Loucy (cell line): ENCODE measurements around the gene C8A.

Experiments used
- EZH2phosphoT487 ChIP-seq: fragments of 200-600 bp; IDR thresholded peaks from 2 replicates; pipeline ENCODE4 v1.6.1; 2018; ENCODE audit warnings: antibody characterized with exemption, mild to moderate bottlenecking, moderate library complexity, borderline replicate concordance
- TF ChIP-seq, protein P1 (sequence below): fragments of 200-600 bp; sonication (generic); conservative IDR thresholded peaks from 2 replicates; pipeline ENCODE4 v1.5.1; 2014; ENCODE audit warnings: mild to moderate bottlenecking, antibody characterized with exemption, low read length

DNA sequence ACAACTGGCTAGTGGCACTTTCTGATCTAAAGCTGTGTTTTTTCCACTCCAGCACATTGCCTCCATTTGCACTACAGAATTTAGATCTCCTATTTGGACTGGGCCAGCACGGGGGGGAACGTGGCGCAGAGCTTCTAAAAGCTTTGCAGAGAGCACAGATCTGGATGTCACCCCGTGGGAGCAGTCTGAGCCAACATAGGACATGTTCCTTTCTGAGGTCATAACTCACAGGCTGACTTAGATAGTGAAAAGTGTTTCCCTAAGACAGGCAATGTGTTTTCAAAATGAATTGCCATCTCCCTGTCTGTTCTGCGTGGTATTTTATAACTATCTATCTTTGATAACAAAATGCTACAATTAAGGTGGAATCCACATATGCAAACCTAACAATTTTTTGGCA lies 3.7 kb upstream of the C8A start:
- TF ChIP-seq, protein P1, sequence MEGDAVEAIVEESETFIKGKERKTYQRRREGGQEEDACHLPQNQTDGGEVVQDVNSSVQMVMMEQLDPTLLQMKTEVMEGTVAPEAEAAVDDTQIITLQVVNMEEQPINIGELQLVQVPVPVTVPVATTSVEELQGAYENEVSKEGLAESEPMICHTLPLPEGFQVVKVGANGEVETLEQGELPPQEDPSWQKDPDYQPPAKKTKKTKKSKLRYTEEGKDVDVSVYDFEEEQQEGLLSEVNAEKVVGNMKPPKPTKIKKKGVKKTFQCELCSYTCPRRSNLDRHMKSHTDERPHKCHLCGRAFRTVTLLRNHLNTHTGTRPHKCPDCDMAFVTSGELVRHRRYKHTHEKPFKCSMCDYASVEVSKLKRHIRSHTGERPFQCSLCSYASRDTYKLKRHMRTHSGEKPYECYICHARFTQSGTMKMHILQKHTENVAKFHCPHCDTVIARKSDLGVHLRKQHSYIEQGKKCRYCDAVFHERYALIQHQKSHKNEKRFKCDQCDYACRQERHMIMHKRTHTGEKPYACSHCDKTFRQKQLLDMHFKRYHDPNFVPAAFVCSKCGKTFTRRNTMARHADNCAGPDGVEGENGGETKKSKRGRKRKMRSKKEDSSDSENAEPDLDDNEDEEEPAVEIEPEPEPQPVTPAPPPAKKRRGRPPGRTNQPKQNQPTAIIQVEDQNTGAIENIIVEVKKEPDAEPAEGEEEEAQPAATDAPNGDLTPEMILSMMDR, result no peak
- no peak for TF ChIP-seq EZH2phosphoT487
